Hepatocyte (in vitro differentiated cells): ENCODE results near the gene DNMT3B.

Experiments used
- CTCF ChIP-seq: fragments of 200-600 bp; sonication (generic); IDR thresholded peaks from 2 replicates; pipeline ENCODE4 v1.5.1; 2016; ENCODE audit warnings: antibody characterized with exemption, mild to moderate bottlenecking; ENCODE audit not compliant: poor library complexity
- EZH2 ChIP-seq: fragments of 200-600 bp; sonication (generic); IDR thresholded peaks from 2 replicates; pipeline ENCODE4 v1.6.1; 2016; ENCODE audit warnings: antibody characterized with exemption, mild to moderate bottlenecking, borderline replicate concordance
- EZH2phosphoT487 ChIP-seq: fragments of 200-600 bp; sonication (generic); IDR thresholded peaks from one replicate; pipeline ENCODE4 v1.6.1; 2018; ENCODE audit warnings: antibody characterized with exemption, mild to moderate bottlenecking, low read depth, moderate library complexity; ENCODE audit not compliant: unreplicated experiment, severe bottlenecking

GRCh38 chr20:32832664-32833063 lies 70.5 kb downstream of the DNMT3B start:
- TF ChIP-seq CTCF: no peak
- no peak for TF ChIP-seq EZH2
- no peak for TF ChIP-seq EZH2phosphoT487
